Smooth muscle cell (in vitro differentiated cells): ENCODE measurements around the gene AMACR. TPM values are rescaled to one million over a fixed set of nuclear protein-coding genes. Genes with fewer than 3 reads are reported as not detected.

Source experiments
- DNase-seq: peaks from one replicate; lab custom pipeline; 2025; ENCODE audit not compliant: unreplicated experiment; lab: John Stamatoyannopoulos, UW
- H2AFZ ChIP-seq: fragments of 200-600 bp; sonication (generic); 2 replicates; pipeline ENCODE4 v1.6.0; 2016; ENCODE audit warnings: antibody characterized with exemption, low read depth, mild to moderate bottlenecking
- H3F3A ChIP-seq: fragments of 200-600 bp; sonication (generic); 2 replicates; pipeline ENCODE4 v1.6.0; 2017; ENCODE audit warnings: antibody characterized with exemption, low read depth
- H3K27ac ChIP-seq: fragments of 200-600 bp; sonication (generic); 2 replicates; pipeline ENCODE4 v1.5.1; 2016; ENCODE audit warnings: low read depth, mild to moderate bottlenecking
- H3K27me3 ChIP-seq: fragments of 200-600 bp; sonication (generic); 2 replicates; pipeline ENCODE4 v1.6.1; 2016; ENCODE audit warnings: low read depth, mild to moderate bottlenecking
- H3K36me3 ChIP-seq: fragments of 200-600 bp; sonication (generic); 2 replicates; pipeline ENCODE4 v1.5.1; 2016; ENCODE audit warnings: low read depth
- H3K4me1 ChIP-seq: fragments of 200-600 bp; sonication (generic); 2 replicates; pipeline ENCODE4 v1.5.1; 2016; ENCODE audit warnings: low read depth
- H3K4me2 ChIP-seq: fragments of 200-600 bp; sonication (generic); 2 replicates; pipeline ENCODE4 v1.6.0; 2016; ENCODE audit warnings: mild to moderate bottlenecking
- H3K4me3 ChIP-seq: fragments of 200-600 bp; sonication (generic); 2 replicates; pipeline ENCODE4 v1.5.1; 2016; ENCODE audit warnings: mild to moderate bottlenecking
- H3K79me2 ChIP-seq: fragments of 200-600 bp; sonication (generic); 2 replicates; pipeline ENCODE4 v1.6.0; 2016; ENCODE audit warnings: low read depth, mild to moderate bottlenecking
- H3K9ac ChIP-seq: fragments of 200-600 bp; sonication (generic); 2 replicates; pipeline ENCODE4 v1.6.0; 2016; ENCODE audit warnings: low read depth
- H3K9me3 ChIP-seq: fragments of 200-600 bp; sonication (generic); replicated peaks from 2 replicates; pipeline ENCODE4 v1.5.1; 2016; ENCODE audit warnings: low read depth
- H4K20me1 ChIP-seq: fragments of 200-600 bp; sonication (generic); 2 replicates; pipeline ENCODE4 v1.6.0; 2016; ENCODE audit warnings: low read depth
- WGBS: methylation state at CpG from one replicate; pipeline ENCODE4 v1.1.7; 2016; ENCODE audit warnings: low lambda C conversion rate; 5-methylcytosine and 5-hydroxymethylcytosine counted together
- polyA plus RNA-seq: library from polyadenylated mRNA; unstranded; fragments of >200 nt; fragmentation: Nextera tagmentation; extraction: Ambion mirVana; gene quantifications from 2 replicates; pipeline ENCODE4 v1.2.1, GENCODE V29; 2016
- total RNA-seq: library from RNA; depleted of rRNA; stranded (reverse); fragments of >200 nt; gene quantifications from 2 replicates; pipeline ENCODE4 v1.2.3, GENCODE V29; 2014
- TF ChIP-seq, protein P1 (sequence below): fragments of 200-600 bp; sonication (generic); IDR thresholded peaks from 2 replicates; pipeline ENCODE4 v1.5.1; 2017; ENCODE audit warnings: borderline replicate concordance, mild to moderate bottlenecking, antibody characterized with exemption; ENCODE audit not compliant: insufficient read depth, poor library complexity, severe bottlenecking

Gene AMACR
- total and polyA plus RNA-seq, 2 experiments from 2014 or later: 14.1 to 14.5 TPM

DNA sequence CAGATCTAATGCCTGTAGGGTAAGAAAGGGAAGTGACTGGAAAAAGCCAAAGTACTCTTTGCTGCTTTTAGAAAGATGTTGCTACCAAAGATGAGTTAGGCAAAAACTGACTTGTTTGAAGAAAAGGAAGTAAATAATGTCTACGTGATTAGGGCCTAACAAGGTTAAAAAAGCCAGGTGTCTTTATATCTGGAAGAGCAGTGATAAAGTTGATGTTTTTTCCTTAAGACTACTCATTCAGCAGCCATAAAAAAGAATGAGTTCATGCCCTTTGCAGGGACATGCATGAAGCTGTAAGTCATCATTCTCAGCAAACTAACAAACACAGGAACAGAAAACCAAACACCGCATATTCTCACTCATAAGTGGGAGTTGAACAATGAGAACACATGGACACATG lies 13.5 kb upstream of the AMACR start:
- 86% methylated on average over 2 of the region's 2 CpGs for WGBS
- no peak overlapping the region for H2AFZ ChIP-seq
- H3F3A ChIP-seq: peaks cover 7% of the 10 kb centered on the region
- no peaks in the 10 kb centered on the region for H3K9me3 ChIP-seq
- no peak overlapping the region for H3K9ac ChIP-seq
- TF ChIP-seq, protein P1, sequence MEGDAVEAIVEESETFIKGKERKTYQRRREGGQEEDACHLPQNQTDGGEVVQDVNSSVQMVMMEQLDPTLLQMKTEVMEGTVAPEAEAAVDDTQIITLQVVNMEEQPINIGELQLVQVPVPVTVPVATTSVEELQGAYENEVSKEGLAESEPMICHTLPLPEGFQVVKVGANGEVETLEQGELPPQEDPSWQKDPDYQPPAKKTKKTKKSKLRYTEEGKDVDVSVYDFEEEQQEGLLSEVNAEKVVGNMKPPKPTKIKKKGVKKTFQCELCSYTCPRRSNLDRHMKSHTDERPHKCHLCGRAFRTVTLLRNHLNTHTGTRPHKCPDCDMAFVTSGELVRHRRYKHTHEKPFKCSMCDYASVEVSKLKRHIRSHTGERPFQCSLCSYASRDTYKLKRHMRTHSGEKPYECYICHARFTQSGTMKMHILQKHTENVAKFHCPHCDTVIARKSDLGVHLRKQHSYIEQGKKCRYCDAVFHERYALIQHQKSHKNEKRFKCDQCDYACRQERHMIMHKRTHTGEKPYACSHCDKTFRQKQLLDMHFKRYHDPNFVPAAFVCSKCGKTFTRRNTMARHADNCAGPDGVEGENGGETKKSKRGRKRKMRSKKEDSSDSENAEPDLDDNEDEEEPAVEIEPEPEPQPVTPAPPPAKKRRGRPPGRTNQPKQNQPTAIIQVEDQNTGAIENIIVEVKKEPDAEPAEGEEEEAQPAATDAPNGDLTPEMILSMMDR: no peak
- H3K4me2 ChIP-seq: no peak overlapping the region
- no peak overlapping the region for H3K4me3 ChIP-seq
- peaks cover 7% of the 10 kb centered on the region for H3K4me1 ChIP-seq
- H3K79me2 ChIP-seq: no peaks in the 10 kb centered on the region
- H3K36me3 ChIP-seq: no peaks in the 10 kb centered on the region
- no peak overlapping the region for H3K27ac ChIP-seq
- no peaks in the 10 kb centered on the region for H3K27me3 ChIP-seq
- no peaks in the 10 kb centered on the region for H4K20me1 ChIP-seq
- no peak for DNase-seq

GRCh38 chr5:34020726-34021125 lies 12.9 kb upstream of the AMACR start:
- peaks cover 7% of the 10 kb centered on the region for H3F3A ChIP-seq
- peaks cover 7% of the 10 kb centered on the region for H3K4me1 ChIP-seq
- no peaks in the 10 kb centered on the region for H3K27me3 ChIP-seq
- no peak overlapping the region for H3K4me3 ChIP-seq
- H3K4me2 ChIP-seq: no peak overlapping the region
- H3K79me2 ChIP-seq: no peaks in the 10 kb centered on the region
- no peaks in the 10 kb centered on the region for H3K9me3 ChIP-seq
- no peak overlapping the region for H3K9ac ChIP-seq
- DNase-seq: no peak
- H2AFZ ChIP-seq: no peak overlapping the region
- TF ChIP-seq, protein P1: no peak
- H3K36me3 ChIP-seq: no peaks in the 10 kb centered on the region
- H4K20me1 ChIP-seq: no peaks in the 10 kb centered on the region
- no peak overlapping the region for H3K27ac ChIP-seq
- 92% methylated on average over 1 of the region's 1 CpG for WGBS

DNA sequence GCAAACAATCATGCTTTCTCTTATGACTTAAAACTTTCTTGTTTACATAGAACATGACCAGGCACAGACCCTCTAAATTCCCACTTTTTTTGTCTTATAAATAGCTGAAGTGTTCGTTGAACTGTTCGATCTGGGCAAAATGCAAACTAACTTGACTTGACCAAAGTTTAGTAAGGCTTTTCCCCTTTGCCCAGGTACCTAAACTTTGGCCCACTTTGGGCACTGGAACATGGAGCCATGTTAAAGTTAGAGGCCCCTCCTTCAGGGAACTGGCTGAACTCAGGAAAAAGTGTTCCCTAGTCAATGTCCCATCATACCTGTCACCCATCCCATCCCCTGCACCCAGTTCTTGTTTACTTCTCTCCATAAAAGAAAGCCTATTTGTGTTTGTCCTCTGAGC lies 9.4 kb upstream of the AMACR start:
- H3F3A ChIP-seq: peaks cover 5% of the 10 kb centered on the region
- no peak overlapping the region for H3K4me2 ChIP-seq
- H3K79me2 ChIP-seq: no peaks in the 10 kb centered on the region
- no peak overlapping the region for H3K9ac ChIP-seq
- TF ChIP-seq, protein P1: no peak
- H2AFZ ChIP-seq: no peak overlapping the region
- H3K4me3 ChIP-seq: no peak overlapping the region
- no peaks in the 10 kb centered on the region for H4K20me1 ChIP-seq
- no peak overlapping the region for H3K27ac ChIP-seq
- 92% methylated on average over 2 of the region's 2 CpGs for WGBS
- DNase-seq: no peak
- no peaks in the 10 kb centered on the region for H3K9me3 ChIP-seq
- no peaks in the 10 kb centered on the region for H3K27me3 ChIP-seq
- H3K4me1 ChIP-seq: peaks cover 4% of the 10 kb centered on the region
- no peaks in the 10 kb centered on the region for H3K36me3 ChIP-seq

DNA sequence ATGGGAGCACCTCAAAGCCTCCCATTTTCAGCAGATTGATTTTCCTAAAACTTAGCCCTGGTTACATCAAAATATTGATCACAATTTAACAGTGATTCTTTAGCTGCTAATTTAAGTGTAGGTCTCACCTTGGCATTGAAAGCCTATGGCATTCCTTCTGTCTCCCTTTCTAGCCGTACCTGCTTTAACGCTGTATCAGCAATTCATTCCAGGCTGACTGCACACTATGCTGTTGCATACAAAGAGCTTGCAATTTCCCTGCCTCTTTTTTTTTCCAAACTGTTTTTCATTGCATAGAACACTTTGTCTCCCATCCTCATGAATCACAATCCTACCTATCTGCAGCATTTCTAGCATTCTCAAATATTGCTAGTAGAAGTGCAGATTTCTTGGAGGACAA lies 8.9 kb upstream of the AMACR start:
- TF ChIP-seq, protein P1: no peak
- 85% methylated on average over 2 of the region's 2 CpGs for WGBS

More for the DNA sequence above, 8.9 kb upstream of the AMACR start:
- Histone ChIP-seq H3K27me3 (no peaks in the 10 kb centered on the region), H3K36me3 (no peaks in the 10 kb centered on the region), H3K4me3 (no peak overlapping the region), H3K79me2 (no peaks in the 10 kb centered on the region), H2AFZ (no peak overlapping the region), H4K20me1 (no peaks in the 10 kb centered on the region), H3K27ac (no peak overlapping the region), H3F3A (no peaks in the 10 kb centered on the region), H3K4me1 (no peaks in the 10 kb centered on the region), H3K9ac (no peak overlapping the region), H3K4me2 (no peak overlapping the region), H3K9me3 (no peaks in the 10 kb centered on the region)
- no peak for DNase-seq
